Pancreas (tissue), 10 donors: Measurements from ENCODE around the gene SLC25A22. TPM values are rescaled to one million over a fixed set of nuclear protein-coding genes. Genes with fewer than 3 reads are reported as not detected.

Experiments used
- ATAC-seq, 4 donors: fragments of 200-7000 bp; cut with Tn5 transposase; one replicate each; pipeline versions ENCODE4 v1.8.0 to v1.9.1; 2020; ENCODE audit warnings: mild to moderate bottlenecking in 4 of 4, moderate library complexity in 4 of 4
- DNase-seq, 6 donors: peaks; one replicate each; pipeline ENCODE4 v3.0.0-alpha.2; 2020
- FAIRE-seq: peaks from 2 replicates; lab custom pipeline; 2012; peaks lifted over from hg19 to GRCh38; lab: Jason Lieb, UNC
- H3K27ac ChIP-seq, 4 donors: fragments of 200-600 bp; sonication (generic); 1 replicate in 3 of 4; 2 replicates in 1 of 4; pipeline versions ENCODE4 v1.5.0 to v1.8.0; 2020
- H3K27me3 ChIP-seq, 4 donors: fragments of 200-600 bp; one replicate each; pipeline ENCODE4 v1.8.0; 2021
- H3K36me3 ChIP-seq, 3 donors: fragments of 200-600 bp; sonication (generic) in 1 of 3; one replicate each; pipeline versions ENCODE4 v1.5.0 to v1.8.0; 2020 to 2021
- H3K4me1 ChIP-seq, 3 donors: fragments of 200-600 bp; one replicate each; pipeline ENCODE4 v1.8.0; 2021
- H3K4me3 ChIP-seq, 4 donors: fragments of 200-600 bp; sonication (generic) in 2 of 4; one replicate each; pipeline versions ENCODE4 v1.5.0 to v1.8.0; 2020 to 2021
- H3K9me3 ChIP-seq, 4 donors: fragments of 200-600 bp; one replicate each; pipeline ENCODE4 v1.8.0; 2021
- CTCF ChIP-seq, 4 donors: fragments of 200-600 bp; sonication (generic) in 3 of 4; IDR thresholded peaks; one replicate each; pipeline versions ENCODE4 v1.5.0 to v1.8.0; 2021; ENCODE audit warnings: antibody characterized with exemption in 4 of 4
- WGBS, 2 donors: extraction: QIAGEN DNeasy Blood & Tissue Kit; methylation state at CpG; one replicate each; pipeline ENCODE4 v1.1.7; 2013; 5-methylcytosine and 5-hydroxymethylcytosine counted together
- intact Hi-C, 3 donors: fragments of 100-400 bp; cut with DNase I; formaldehyde crosslinking; loops; one replicate each; pipeline versions ENCODE4 v1.11.1 to v1.14.2; 2022
- polyA plus RNA-seq, 2 donors: library from polyadenylated mRNA; stranded (reverse); fragments of 200-250 nt; gene quantifications; one replicate each; pipeline ENCODE4 v1.2.3, GENCODE V29; 2013
- total RNA-seq, 6 donors: library from RNA; stranded (reverse); fragmentation: NEBNext Ultra II Directional in 4 of 6; extraction: Animal tissue kit (Norgen Biotek cat#: 25700) in 4 of 6; gene quantifications; one replicate each; pipeline versions ENCODE4 v1.2.1 to v1.2.4, GENCODE V29; 2021 to 2023
- donor health status: healthy with polysubstance abuse.
- donor health status: DM: no; HTN: no; CAD: no; lungs with moderate emphysema.
- donor health status: DM: no; HTN: no; CAD: no.
- donor health status: control.
- donor health status: control.
- donor health status: Bipolar disorder and iron deficiency.
- donor health status: DM: yes; HTN: yes; CAD: no.
- donor health status: DM: no; HTN: no; CAD: no.
- donor health status: DM: no; HTN: no; CAD: no.
- donor health status: DM: yes; HTN: yes; CAD: no.

SLC25A22 gene
- total and polyA plus RNA-seq, 8 donors = 32.2 to 84.0 (median 42.9) TPM

- peaks cover 0 to 4% (median 0%) of the 10 kb centered on the region in 3 donors for H3K36me3 ChIP-seq
- H3K4me1 ChIP-seq = peaks cover 0 to 14% (median 6%) of the 10 kb centered on the region in 3 donors
- DNase-seq (peak; percentile 89 to 99 (median 95)), ATAC-seq (peak; percentile 91 to 96 (median 94)), FAIRE-seq (no peak)
- intact Hi-C loops = no loop called here
- no peak for TF ChIP-seq CTCF (IDR thresholded peaks at IDR 0.05)
- no peaks in the 10 kb centered on the region for H3K9me3 ChIP-seq
- no peaks in the 10 kb centered on the region for H3K27me3 ChIP-seq
- peak within 1 kb of the TSS; percentile 77 to 90 (median 81) for H3K4me3 ChIP-seq
- peak within 1 kb of the TSS in 3 of 4 donors; percentile 41 to 55 (median 52) for H3K27ac ChIP-seq
- 1 to 2% methylated on average over 65 to 110 of the region's 110 CpGs for WGBS, 2 donors
These were observed 20.5 kb downstream of the SLC25A22 start, which contains the start of gene GATD1 for GRCh38 chr11:777288-778255. Gene GATD1, minus strand, starts transcription at chr11:777487. Its CDS starts 25 bp downstream, at chr11:777462.

DNA sequence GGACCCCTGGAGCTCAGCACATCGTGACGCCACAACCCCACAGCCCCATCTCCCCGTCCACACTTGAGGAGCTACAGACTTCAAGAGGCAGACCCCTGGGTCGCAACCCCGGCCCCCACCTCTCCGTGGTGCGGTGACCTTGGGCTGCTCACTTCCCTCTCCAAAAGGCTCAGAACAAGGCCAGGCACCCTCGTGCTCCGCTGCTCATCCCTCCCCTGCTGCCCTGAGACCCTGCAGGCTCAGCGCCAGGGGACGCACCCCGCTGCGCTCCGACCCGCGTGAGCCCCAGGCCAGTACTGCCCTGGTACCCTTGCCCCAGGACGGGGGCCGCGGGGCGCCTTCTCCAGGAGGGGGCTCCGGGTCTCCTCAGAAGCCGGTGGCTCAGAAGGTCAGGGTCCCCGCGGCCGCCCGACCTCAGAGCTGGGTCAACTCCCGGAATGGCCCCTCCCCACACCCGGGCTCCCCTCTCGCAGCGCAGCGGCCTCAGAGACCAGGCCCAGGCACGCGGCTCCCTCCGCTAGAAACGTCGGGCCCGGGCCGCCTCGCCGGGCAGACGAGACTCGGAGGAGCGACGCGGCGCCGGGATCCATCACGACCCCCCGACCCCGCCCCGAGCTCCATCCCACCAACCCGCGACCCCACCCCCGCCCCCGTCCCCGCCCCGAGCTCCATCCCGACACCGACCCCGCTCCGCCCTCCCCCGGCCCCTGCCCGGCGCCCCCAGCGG lies 21.4 kb downstream of the SLC25A22 start:
- intact Hi-C loops = no loop called here
- TF ChIP-seq CTCF (IDR thresholded peaks at IDR 0.05) = no peak
- 1 to 3% methylated on average over 26 to 65 of the region's 65 CpGs for WGBS, 2 donors

GRCh38 chr11:776263-776560 lies 21.9 kb downstream of the SLC25A22 start:
- DNase-seq (no peak), FAIRE-seq (no peak), ATAC-seq (no peak)
- Histone ChIP-seq H3K9me3 (no peaks in the 10 kb centered on the region), H3K4me3 (peak overlapping the region; percentile 77 to 90 (median 81)), H3K27ac (no peak overlapping the region), H3K36me3 (peaks cover 0 to 17% (median 0%) of the 10 kb centered on the region in 3 donors), H3K27me3 (no peaks in the 10 kb centered on the region), H3K4me1 (peaks cover 0 to 14% (median 6%) of the 10 kb centered on the region in 3 donors)
- WGBS, 2 donors = 40 to 43% methylated on average over 11 of the region's 11 CpGs
- intact Hi-C loops = no loop called here
- no peak for TF ChIP-seq CTCF (IDR thresholded peaks at IDR 0.05)

More for the DNA sequence above, 21.4 kb downstream of the SLC25A22 start:
- Histone ChIP-seq H3K4me3 (peak overlapping the region; percentile 77 to 90 (median 81)), H3K27me3 (no peaks in the 10 kb centered on the region), H3K36me3 (peaks cover 0 to 11% (median 0%) of the 10 kb centered on the region in 3 donors), H3K4me1 (peaks cover 0 to 14% (median 6%) of the 10 kb centered on the region in 3 donors), H3K9me3 (no peaks in the 10 kb centered on the region), H3K27ac (peak overlapping the region in 3 of 4 donors; percentile 41 to 55 (median 52))
- DNase-seq (peak in 4 of 6 donors; percentile 36 to 88 (median 63)), FAIRE-seq (no peak), ATAC-seq (peak; percentile 17 to 47 (median 31))

DNA sequence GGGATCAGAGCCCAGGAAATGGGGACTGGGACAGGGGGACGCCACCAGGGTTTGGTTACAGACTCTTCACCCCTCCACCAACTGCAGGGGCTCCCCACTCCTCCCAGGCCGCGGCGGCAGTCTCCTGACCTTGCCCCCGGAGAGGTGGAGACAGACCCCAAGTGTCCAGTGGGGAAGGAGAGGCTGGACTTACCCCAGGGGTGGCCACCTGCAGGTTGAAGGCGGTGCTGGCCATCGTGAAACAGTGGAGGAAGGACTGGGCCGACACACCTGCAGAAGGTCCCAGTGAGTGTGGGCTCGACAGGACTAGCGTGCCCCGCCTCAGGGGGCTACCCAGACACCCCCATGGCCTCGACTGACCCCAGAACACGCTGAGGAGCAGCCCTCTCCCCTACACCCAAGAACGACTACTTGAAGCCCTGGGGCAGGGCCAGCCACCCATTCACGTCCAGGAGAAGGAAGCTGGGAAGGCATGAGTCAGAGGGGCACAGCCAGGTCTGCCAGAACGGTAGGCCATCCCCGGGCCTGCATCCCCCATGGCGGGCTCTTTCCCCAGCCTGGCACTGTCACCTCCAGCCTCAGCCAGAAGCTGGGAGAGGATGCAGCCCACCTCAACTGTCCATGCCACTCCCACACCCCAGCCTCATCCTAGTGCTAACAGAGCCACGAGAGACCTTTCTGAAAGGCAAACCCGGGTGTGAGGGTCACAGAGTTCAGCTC lies 23.0 kb downstream of the SLC25A22 start:
- H3K9me3 ChIP-seq = no peaks in the 10 kb centered on the region
- no peak overlapping the region for H3K4me3 ChIP-seq
- peaks cover 0 to 14% (median 6%) of the 10 kb centered on the region in 3 donors for H3K4me1 ChIP-seq
- ATAC-seq (no peak), DNase-seq (peak in 3 of 6 donors; percentile 17 to 67 (median 40)), FAIRE-seq (no peak)
- no peak overlapping the region for H3K27ac ChIP-seq
- no peaks in the 10 kb centered on the region for H3K27me3 ChIP-seq
- peaks cover 0 to 26% (median 0%) of the 10 kb centered on the region in 3 donors for H3K36me3 ChIP-seq
- intact Hi-C loops = no loop called here
- WGBS, 2 donors = 74 to 79% methylated on average over 17 to 20 of the region's 20 CpGs
- no peak for TF ChIP-seq CTCF (IDR thresholded peaks at IDR 0.05)
